NCI-H2196 treated with DMSO at 0.1 percent for 48 hours (cell line): Measurements from ENCODE around the gene CPNE4.
"Not testable (repeated sequence)": the region's sequence is repeated elsewhere in the genome, so short reads cannot be mapped to it uniquely, and the experiment has no call there.

Experiments used
- DNase-seq: peaks from one replicate; lab custom pipeline; 2025; ENCODE audit not compliant: unreplicated experiment; lab: John Stamatoyannopoulos, UW

Gene CPNE4

GRCh38 chr3:131546441-131546840 is 488.4 kb downstream of the CPNE4 start:
- DNase-seq = no peak

DNA sequence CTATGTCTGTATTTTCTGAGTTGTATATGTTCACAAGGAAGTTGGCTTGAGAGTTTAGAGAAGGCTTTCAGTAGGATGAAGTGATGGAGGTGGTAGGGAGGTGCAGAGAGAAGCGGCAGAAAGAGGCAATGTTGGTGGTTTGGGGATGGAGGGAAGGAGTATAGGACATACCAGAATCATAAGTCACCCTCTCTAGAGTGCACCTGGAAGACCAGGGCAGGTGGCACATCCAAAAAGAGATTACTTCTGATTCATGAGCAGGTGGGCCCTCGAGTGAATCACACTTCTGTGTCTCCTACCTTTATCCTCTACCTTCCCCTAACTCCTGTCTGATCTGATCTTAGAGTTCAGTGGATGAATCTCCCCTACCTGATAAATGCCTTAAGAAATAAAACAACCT is 490.3 kb downstream of the CPNE4 start:
- DNase-seq = no peak

DNA sequence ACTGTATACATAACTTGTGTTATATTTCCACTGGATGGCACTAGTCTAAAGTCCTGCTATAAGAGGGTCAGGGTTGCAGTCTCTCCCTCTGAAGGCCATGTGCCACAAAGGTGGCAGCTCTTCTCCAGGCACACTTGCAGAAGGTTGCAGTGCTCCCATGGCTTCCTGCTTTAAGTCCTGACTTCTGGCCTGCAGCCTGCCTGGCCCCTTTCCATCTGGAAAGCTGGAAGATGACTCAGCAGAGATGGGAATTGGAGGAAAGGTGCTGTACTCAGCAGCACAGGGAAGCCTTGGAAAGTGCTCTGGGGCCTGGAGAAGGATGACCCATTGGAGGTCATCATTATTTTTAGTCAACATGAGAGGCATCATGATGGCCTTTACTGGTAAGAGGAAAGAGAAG is 491.1 kb downstream of the CPNE4 start:
- peak; percentile 37 for DNase-seq

- DNase-seq = no peak
Observed at GRCh38 chr3:131541288-131541687, 493.5 kb downstream of the CPNE4 start.

DNA sequence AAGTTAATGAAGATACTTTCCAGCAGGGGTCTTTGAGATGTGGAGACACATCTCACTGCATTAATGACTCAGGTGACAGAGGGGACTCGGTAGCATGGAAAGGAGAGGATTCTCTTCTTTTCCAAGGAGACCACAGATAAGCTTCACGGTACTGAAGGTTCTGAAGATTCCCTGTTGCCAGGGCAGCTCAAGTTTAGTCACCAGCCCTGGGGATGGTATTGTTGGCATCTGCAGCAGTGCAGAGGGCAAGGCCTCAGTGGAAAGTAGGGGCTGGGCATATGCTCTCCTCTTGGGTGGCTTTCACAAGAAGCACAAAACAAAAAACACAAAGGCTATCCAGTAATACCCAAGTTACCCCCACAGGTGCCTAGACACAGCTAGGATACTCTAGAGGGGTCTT is 494.0 kb downstream of the CPNE4 start:
- DNase-seq = no peak

- no peak for DNase-seq
Observed at GRCh38 chr3:131540143-131540542, 494.7 kb downstream of the CPNE4 start.

DNA sequence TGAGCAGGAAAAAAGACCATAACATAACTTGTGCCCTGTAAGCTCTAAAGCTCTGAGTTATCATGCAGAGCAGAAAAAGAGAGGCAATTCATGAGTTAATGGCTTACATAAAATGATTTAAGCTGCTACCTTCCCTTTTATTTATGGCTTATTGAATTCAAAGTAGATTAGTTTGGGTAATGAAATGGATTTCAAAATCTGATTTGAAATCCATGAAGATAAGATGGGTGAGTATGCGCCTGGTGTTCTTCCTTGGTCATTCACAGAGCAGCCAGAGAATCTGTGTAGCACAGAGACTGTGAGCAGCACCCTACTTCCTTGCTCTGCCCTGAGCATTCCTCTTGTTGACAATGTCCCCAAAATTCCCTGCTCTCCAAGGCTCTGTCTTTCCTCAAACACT is 495.8 kb downstream of the CPNE4 start:
- no peak for DNase-seq

DNA sequence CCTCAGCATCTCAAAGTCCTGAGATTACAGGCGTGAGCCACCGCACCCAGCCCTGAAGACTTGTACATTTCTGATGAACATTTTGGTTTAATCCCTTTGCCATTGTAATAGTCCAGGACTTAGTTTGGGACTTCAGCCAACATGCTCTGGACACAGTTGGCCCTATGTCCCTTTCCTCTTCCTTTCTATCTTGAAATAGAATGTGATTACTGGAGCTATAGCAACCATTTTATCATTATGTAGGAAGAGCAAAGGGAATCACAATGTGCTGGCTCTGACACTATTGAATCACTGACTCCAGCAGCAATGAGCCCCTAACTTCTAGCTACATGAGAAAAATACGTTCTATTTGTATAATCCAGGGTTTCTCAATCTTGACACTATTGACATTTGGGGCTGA is 497.3 kb downstream of the CPNE4 start:
- DNase-seq = no peak

GRCh38 chr3:131535596-131535995 is 499.2 kb downstream of the CPNE4 start:
- DNase-seq = no peak

DNA sequence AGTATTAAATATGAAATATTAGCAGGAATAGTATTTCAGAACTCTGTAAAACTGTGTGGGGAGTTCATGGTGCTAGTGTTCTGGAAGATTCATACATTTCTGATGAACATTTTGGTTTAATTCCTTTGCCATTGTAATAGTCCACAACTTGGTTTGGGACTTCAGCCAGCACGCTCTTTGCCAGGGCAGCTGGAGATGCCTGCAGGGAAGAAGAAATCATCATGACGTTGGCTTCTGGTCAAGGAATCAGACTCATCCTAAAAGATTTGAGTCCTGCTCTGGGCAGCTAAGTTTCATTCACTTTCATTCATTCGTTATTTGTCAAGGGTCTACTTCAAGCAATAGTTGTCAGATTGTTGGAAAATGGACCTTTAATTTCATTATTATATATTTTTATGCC is 499.7 kb downstream of the CPNE4 start:
- no peak for DNase-seq

GRCh38 chr3:131532645-131533044 is 502.2 kb downstream of the CPNE4 start:
- no peak for DNase-seq

DNA sequence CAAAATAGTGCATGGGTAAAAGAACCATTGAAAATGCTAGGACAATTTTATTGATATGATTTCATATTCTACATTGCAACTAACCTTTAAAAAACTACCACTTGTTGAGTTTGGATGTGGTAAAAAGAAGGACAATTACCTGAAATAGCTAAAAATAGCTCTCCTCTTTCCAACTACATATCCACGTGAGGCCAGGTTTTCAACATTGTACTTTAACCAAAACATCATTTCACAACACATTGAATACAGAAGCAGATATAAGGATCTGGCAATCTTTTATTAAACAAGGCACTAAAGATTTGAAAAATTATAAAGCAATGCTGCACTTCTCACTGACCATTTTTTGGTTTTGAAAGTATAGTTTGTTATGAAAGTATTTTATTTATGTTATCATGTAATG is 504.0 kb downstream of the CPNE4 start:
- DNase-seq = no peak

GRCh38 chr3:131530388-131530787 is 504.4 kb downstream of the CPNE4 start:
- DNase-seq = no peak

DNA sequence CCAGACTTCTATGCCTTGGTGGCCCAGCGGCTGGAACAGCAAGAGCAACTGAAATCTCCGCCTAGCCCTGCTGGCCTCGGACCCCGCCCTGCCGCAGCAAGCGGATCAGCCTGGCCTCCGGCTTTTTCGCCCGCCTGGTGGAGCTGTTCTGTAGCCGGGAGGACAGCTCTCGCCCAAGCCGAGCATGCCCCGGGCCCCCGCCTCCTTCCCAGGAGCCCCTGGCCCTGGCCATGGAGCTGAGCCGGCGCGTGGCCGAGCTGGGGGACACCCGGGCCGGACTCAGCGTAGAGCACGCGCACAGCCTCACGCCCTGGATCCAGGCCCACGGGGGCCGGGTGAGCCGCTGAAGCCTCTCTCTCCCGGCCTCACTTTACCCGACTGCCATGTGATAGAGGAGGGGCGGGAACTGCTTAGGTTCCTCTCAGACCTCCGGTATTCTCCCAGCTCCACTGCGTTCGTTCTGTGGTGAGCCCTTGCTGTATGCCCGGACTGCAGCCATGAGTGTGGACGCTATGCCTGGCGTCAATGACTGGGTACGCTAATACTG is 507.9 kb downstream of the CPNE4 start:
- no peak for DNase-seq

DNA sequence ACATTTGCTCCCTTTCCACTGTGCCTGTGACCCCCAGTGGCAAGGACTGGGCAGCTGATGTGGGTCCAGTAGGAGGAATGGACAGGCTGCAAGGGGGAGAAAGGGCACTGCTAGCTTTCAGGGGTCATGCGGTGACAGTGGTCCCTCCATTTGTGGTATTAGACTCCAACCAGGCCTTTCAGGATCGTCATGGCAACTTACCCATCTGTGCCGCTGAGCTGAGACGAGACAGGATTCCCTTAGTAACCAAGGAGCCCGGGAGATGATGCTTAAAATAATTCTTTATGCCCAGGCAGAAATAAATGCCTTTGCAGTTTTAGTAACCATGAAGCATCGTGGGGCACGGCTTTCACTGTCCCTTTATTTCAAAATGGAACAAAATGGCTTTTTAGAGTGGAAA is 516.1 kb downstream of the CPNE4 start:
- no peak for DNase-seq

- DNase-seq = no peak
Observed at GRCh38 chr3:131505421-131505820, 529.4 kb downstream of the CPNE4 start.

DNA sequence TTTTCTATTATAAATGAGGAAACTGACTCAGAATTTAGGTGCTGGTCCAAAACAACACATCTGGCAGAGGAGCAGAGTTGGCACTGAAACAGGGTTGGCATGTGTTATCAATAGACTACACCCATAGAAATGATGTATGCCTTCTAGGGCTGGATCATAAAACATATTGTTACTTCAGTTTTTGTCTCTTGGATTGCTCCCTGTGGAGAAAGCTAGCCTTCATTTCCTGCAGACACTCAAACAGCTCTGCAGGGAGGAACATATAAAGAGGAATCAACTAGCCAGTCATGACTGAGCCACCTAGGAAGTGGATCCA is 531.5 kb downstream of the CPNE4 start:
- no peak for DNase-seq

- peak; percentile 95 for DNase-seq
Observed at GRCh38 chr3:131502530-131503319, 532.1 kb downstream of the CPNE4 start, which contains the start of gene MRPL3. Gene MRPL3 (minus strand): TSS chr3:131502971. CDS start chr3:131502821, 150 bp downstream.

- no peak for DNase-seq
Observed at GRCh38 chr3:131501949-131502348, 532.9 kb downstream of the CPNE4 start.

DNA sequence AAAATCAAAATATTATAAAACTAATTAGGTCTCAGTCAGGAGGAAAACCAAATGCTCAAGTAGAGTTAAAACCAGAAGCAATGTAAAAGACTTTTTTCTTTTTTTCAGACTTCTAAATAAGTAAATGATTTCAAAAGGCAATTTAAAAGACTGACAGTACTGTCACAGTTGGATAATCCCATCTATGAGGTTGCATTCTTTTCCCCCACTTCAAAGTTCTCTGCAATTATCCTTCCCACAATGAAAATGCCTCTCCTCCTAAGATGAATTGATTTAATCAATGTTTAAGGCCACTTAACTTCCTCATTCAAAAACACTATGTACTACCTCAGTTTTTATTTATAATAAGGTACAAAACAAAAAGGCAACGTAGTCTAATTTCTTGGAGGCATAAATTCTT is 540.1 kb downstream of the CPNE4 start:
- no peak for DNase-seq

GRCh38 chr3:131491775-131492174 is 543.0 kb downstream of the CPNE4 start:
- no peak for DNase-seq

DNA sequence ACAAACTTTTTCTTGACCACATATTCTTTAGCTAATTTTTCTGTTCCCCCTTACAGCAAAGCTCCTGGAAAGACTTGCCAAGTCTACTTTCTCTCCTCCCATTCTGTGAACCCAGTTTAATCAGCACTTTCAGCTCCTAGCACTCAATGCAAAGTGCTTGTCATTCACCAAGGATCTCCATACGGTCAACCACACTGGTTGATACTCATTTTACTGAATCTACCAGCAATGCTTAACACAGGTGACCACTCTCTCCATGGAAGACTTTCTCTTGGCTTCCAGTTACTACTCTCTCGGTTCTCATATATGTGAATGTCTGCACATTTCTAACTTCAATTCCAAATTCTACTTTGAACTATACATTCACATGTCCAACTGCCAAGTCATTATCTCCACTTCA is 543.7 kb downstream of the CPNE4 start:
- no peak for DNase-seq

DNA sequence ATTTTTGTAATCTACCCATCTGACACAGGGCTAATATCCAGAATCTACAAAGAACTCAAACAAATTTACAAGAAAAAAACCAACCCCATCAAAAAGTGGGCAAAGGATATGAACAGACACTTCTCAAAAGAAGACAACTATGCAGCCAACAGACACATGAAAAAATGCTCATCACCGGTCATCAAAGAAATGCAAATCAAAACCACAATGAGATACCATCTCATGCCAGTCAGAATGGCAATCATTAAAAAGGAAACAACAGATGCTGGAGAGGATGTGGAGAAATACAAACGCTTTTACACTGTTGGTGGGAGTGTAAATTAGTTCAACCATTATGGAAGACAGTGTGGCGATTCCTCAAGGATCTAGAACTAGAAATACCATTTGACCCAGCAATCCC is 548.3 kb downstream of the CPNE4 start:
- not testable (repeated sequence) for DNase-seq
